HL-60 (cell line): ENCODE data around the gene KCNJ15.

Experiments used
- CTCF ChIP-seq: IDR thresholded peaks from one replicate; pipeline ENCODE4 v1.5.1; 2011; ENCODE audit warnings: low read length, control low read depth, inconsistent platforms; ENCODE audit not compliant: insufficient read depth
- GABPA ChIP-seq: IDR thresholded peaks from 2 replicates; pipeline ENCODE4 v1.6.1; 2012; ENCODE audit warnings: low read depth
- POLR2AphosphoS5 ChIP-seq: IDR thresholded peaks from 2 replicates; pipeline ENCODE4 v1.6.1; 2012; ENCODE audit warnings: low read depth
- REST ChIP-seq: IDR thresholded peaks from 2 replicates; pipeline ENCODE4 v1.6.1; 2012; ENCODE audit warnings: low read depth; ENCODE audit not compliant: insufficient replicate concordance
- SPI1 ChIP-seq: IDR thresholded peaks from 2 replicates; pipeline ENCODE4 v1.6.1; 2012; ENCODE audit warnings: low read depth, mild to moderate bottlenecking, borderline replicate concordance

GRCh38 chr21:38260426-38260825 lies 3.6 kb downstream of the KCNJ15 start:
- TF ChIP-seq POLR2AphosphoS5 (no peak), CTCF (no peak), GABPA (no peak), REST (no peak), SPI1 (no peak)
